Measurements from ENCODE around the gene IMPA2. TPM values are rescaled to one million over a fixed set of nuclear protein-coding genes. Genes with fewer than 3 reads are reported as not detected.

IMPA2 gene
- total and polyA plus RNA-seq, 10 of the 15 experiments (the other 5 are each of a cell fraction or from before 2014, with no cell fraction given), result 0.24 to 21.0 (median 11.4) TPM

DNA sequence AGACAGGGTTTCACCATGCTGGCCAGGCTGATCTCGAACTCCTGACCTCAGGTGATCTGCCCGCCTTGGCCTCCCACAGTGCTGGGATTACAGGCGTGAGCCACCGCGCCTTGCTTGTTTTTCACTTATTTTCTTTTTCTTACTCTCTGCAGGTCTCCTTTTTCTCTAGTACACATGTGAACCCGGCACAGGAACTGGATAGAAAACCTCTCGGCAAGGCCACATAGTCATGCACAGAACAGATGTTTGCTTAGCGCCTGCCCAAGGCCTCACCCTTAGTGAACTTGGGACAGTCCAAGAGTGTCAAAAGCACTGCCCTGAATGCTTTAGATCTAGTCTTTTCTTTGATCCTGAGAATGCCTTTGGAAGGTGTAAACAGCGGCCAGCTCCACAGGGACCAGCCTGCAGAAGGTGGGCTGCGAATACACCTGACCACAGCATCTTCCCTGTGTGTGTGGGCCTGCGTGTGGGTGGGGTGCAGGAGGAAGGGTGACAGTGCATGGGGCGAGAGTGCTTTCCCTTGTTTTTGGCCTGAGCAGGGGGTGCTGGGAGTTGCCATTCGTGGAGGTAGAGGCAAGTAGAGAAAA, 27.0 kb downstream of the IMPA2 start:
- ChIA-PET CTCF (no interaction called here), POLR2A (no interaction called here), SMC1A (ENCODE audit: uncharacterized antibody, unreplicated experiment) (no interaction called here), RAD21 (ENCODE audit: unreplicated experiment) (no interaction called here)
- in situ Hi-C loops (cut with MboI), result no loop called here
- H3K36me3 ChIP-seq (ENCODE audit: control insufficient read depth in 2 of 2, insufficient read depth in 2 of 2, low read length in 1 of 2), result no peaks in the 10 kb centered on the region
- no peak overlapping the region for H3K4me3 ChIP-seq
- FAIRE-seq (no peak), ATAC-seq (no peak), DNase-seq (ENCODE audit: low read depth, low spot score) (no peak)
- no TSS peak for BruUV-seq (replicated peaks)
- no peaks in the 10 kb centered on the region for H3K9me3 ChIP-seq (replicated peaks; ENCODE audit: control insufficient read depth, insufficient read depth, low read length)
- no peaks in the 10 kb centered on the region for H4K20me1 ChIP-seq (ENCODE audit: control insufficient read depth, insufficient read depth)
- H3K27me3 ChIP-seq (replicated peaks in 1 of 2; ENCODE audit: control insufficient read depth in 2 of 2, insufficient read depth in 2 of 2, low read length in 1 of 2), result no peaks in the 10 kb centered on the region
- WGBS (ENCODE audit: insufficient coverage, insufficient replicate concordance, low lambda C conversion rate, missing lambda C conversion rate), result 84% methylated on average over 13 of the region's 13 CpGs
- H3K4me1 ChIP-seq (ENCODE audit: control insufficient read depth, insufficient read depth, low read length), result peaks cover 9% of the 10 kb centered on the region
- H3K27ac ChIP-seq (ENCODE audit: control insufficient read depth, insufficient read depth), result no peak overlapping the region
- no peak overlapping the region for H3K4me2 ChIP-seq (ENCODE audit: control insufficient read depth, insufficient read depth)
- no peak overlapping the region for H2AFZ ChIP-seq (ENCODE audit: control insufficient read depth, low read depth, low read length)
- intact Hi-C loops (cut with micrococcal nuclease; ENCODE audit: unreplicated experiment), result no loop called here
- H3K9ac ChIP-seq (ENCODE audit: control insufficient read depth, insufficient read depth, low read length), result no peak overlapping the region
- H3K79me2 ChIP-seq (ENCODE audit: control insufficient read depth, insufficient read depth, low read length), result no peaks in the 10 kb centered on the region
- TF ChIP-seq YBX1 (IDR thresholded peaks at IDR 0.05) (no peak), PAX8 (IDR thresholded peaks at IDR 0.05) (no peak), SP1 (IDR thresholded peaks at IDR 0.05; ENCODE audit: low read depth, low read length) (no peak), STAT1 (conservative IDR thresholded peaks at IDR 0.05) (no peak), WRNIP1 (IDR thresholded peaks at IDR 0.05; ENCODE audit: borderline replicate concordance, low read depth, low read length) (no peak), CREB1 (IDR thresholded peaks at IDR 0.05; ENCODE audit: low read depth) (no peak), SREBF1 (IDR thresholded peaks at IDR 0.05; ENCODE audit: low read length) (no peak), SMAD5 (IDR thresholded peaks at IDR 0.05; ENCODE audit: low read depth) (no peak), ETV6 (conservative IDR thresholded peaks at IDR 0.05 in 1 of 2, IDR thresholded peaks at IDR 0.05 in 1 of 2; ENCODE audit: borderline replicate concordance in 1 of 2, low read depth in 1 of 2) (no peak), GATAD2B (conservative IDR thresholded peaks at IDR 0.05; ENCODE audit: low read depth) (no peak), ZZZ3 (IDR thresholded peaks at IDR 0.05; ENCODE audit: control insufficient read depth, insufficient read length, low read depth) (no peak)
- TF ChIP-seq, protein P1, sequence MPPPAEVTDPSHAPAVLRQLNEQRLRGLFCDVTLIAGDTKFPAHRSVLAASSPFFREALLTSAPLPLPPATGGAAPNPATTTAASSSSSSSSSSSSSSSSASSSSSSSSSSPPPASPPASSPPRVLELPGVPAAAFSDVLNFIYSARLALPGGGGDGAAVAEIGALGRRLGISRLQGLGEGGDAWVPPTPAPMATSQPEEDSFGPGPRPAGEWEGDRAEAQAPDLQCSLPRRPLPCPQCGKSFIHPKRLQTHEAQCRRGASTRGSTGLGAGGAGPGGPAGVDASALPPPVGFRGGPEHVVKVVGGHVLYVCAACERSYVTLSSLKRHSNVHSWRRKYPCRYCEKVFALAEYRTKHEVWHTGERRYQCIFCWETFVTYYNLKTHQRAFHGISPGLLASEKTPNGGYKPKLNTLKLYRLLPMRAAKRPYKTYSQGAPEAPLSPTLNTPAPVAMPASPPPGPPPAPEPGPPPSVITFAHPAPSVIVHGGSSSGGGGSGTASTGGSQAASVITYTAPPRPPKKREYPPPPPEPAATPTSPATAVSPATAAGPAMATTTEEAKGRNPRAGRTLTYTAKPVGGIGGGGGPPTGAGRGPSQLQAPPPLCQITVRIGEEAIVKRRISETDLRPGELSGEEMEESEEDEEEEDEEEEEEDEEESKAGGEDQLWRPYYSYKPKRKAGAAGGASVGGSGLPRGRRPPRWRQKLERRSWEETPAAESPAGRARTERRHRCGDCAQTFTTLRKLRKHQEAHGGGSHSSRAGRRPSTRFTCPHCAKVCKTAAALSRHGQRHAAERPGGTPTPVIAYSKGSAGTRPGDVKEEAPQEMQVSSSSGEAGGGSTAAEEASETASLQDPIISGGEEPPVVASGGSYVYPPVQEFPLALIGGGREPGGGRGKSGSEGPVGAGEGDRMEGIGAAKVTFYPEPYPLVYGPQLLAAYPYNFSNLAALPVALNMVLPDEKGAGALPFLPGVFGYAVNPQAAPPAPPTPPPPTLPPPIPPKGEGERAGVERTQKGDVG (CRISPR knock-in tag; IDR thresholded peaks at IDR 0.05), result no peak
- TF ChIP-seq, protein P2, sequence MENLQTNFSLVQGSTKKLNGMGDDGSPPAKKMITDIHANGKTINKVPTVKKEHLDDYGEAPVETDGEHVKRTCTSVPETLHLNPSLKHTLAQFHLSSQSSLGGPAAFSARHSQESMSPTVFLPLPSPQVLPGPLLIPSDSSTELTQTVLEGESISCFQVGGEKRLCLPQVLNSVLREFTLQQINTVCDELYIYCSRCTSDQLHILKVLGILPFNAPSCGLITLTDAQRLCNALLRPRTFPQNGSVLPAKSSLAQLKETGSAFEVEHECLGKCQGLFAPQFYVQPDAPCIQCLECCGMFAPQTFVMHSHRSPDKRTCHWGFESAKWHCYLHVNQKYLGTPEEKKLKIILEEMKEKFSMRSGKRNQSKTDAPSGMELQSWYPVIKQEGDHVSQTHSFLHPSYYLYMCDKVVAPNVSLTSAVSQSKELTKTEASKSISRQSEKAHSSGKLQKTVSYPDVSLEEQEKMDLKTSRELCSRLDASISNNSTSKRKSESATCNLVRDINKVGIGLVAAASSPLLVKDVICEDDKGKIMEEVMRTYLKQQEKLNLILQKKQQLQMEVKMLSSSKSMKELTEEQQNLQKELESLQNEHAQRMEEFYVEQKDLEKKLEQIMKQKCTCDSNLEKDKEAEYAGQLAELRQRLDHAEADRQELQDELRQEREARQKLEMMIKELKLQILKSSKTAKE (IDR thresholded peaks at IDR 0.05; ENCODE audit: low read depth, poor library complexity, severe bottlenecking), result no peak
- TF ChIP-seq, protein P3, sequence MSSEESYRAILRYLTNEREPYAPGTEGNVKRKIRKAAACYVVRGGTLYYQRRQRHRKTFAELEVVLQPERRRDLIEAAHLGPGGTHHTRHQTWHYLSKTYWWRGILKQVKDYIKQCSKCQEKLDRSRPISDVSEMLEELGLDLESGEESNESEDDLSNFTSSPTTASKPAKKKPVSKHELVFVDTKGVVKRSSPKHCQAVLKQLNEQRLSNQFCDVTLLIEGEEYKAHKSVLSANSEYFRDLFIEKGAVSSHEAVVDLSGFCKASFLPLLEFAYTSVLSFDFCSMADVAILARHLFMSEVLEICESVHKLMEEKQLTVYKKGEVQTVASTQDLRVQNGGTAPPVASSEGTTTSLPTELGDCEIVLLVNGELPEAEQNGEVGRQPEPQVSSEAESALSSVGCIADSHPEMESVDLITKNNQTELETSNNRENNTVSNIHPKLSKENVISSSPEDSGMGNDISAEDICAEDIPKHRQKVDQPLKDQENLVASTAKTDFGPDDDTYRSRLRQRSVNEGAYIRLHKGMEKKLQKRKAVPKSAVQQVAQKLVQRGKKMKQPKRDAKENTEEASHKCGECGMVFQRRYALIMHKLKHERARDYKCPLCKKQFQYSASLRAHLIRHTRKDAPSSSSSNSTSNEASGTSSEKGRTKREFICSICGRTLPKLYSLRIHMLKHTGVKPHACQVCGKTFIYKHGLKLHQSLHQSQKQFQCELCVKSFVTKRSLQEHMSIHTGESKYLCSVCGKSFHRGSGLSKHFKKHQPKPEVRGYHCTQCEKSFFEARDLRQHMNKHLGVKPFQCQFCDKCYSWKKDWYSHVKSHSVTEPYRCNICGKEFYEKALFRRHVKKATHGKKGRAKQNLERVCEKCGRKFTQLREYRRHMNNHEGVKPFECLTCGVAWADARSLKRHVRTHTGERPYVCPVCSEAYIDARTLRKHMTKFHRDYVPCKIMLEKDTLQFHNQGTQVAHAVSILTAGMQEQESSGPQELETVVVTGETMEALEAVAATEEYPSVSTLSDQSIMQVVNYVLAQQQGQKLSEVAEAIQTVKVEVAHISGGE (CRISPR knock-in tag; IDR thresholded peaks at IDR 0.05), result no peak
- TF ChIP-seq, protein P4, sequence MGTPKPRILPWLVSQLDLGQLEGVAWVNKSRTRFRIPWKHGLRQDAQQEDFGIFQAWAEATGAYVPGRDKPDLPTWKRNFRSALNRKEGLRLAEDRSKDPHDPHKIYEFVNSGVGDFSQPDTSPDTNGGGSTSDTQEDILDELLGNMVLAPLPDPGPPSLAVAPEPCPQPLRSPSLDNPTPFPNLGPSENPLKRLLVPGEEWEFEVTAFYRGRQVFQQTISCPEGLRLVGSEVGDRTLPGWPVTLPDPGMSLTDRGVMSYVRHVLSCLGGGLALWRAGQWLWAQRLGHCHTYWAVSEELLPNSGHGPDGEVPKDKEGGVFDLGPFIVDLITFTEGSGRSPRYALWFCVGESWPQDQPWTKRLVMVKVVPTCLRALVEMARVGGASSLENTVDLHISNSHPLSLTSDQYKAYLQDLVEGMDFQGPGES (IDR thresholded peaks at IDR 0.05), result no peak

All from GM12878 (cell line).